Parathyroid adenoma (tissue), 2 donors: ENCODE data around the gene IL1RL1.

Experiments
- H2AFZ ChIP-seq: fragments of 300-600 bp; sonication (generic); one replicate; pipeline ENCODE4 v1.7.0; 2017; ENCODE audit warnings: antibody characterized with exemption, mild to moderate bottlenecking
- H3K27ac ChIP-seq: fragments of 300-600 bp; sonication (generic); one replicate; pipeline ENCODE4 v1.7.0; 2017
- H3K27me3 ChIP-seq: fragments of 300-600 bp; sonication (generic); one replicate; pipeline ENCODE4 v1.7.0; 2017; ENCODE audit warnings: low read length; ENCODE audit not compliant: control insufficient read depth, insufficient read depth
- H3K36me3 ChIP-seq: fragments of 300-600 bp; sonication (generic); one replicate; pipeline ENCODE4 v1.7.0; 2017; ENCODE audit warnings: low read length; ENCODE audit not compliant: control insufficient read depth, insufficient read depth
- H3K4me1 ChIP-seq: fragments of 300-600 bp; sonication (generic); one replicate; pipeline ENCODE4 v1.7.0; 2017; ENCODE audit warnings: control low read depth
- H3K4me2 ChIP-seq: fragments of 300-600 bp; sonication (generic); one replicate; pipeline ENCODE4 v1.7.0; 2017; ENCODE audit warnings: low read length
- H3K4me3 ChIP-seq: fragments of 300-600 bp; sonication (generic); one replicate; pipeline ENCODE4 v1.7.0; 2017; ENCODE audit warnings: low read depth, low read length
- H3K79me2 ChIP-seq: fragments of 300-600 bp; sonication (generic); one replicate; pipeline ENCODE4 v1.7.0; 2017; ENCODE audit warnings: control low read depth
- H3K9ac ChIP-seq: fragments of 300-600 bp; sonication (generic); one replicate; pipeline ENCODE4 v1.7.0; 2017; ENCODE audit warnings: mild to moderate bottlenecking
- H3K9me3 ChIP-seq: fragments of 300-600 bp; sonication (generic); one replicate; pipeline ENCODE4 v1.7.0; 2017; ENCODE audit warnings: low read length; ENCODE audit not compliant: control insufficient read depth
- TF ChIP-seq, protein P1 (sequence below): fragments of 300-600 bp; sonication (generic); IDR thresholded peaks from one replicate; pipeline ENCODE4 v1.7.0; 2017; ENCODE audit warnings: antibody characterized with exemption, mild to moderate bottlenecking
- donor health status: primary hyperparathyroidism.

The IL1RL1 gene

DNA sequence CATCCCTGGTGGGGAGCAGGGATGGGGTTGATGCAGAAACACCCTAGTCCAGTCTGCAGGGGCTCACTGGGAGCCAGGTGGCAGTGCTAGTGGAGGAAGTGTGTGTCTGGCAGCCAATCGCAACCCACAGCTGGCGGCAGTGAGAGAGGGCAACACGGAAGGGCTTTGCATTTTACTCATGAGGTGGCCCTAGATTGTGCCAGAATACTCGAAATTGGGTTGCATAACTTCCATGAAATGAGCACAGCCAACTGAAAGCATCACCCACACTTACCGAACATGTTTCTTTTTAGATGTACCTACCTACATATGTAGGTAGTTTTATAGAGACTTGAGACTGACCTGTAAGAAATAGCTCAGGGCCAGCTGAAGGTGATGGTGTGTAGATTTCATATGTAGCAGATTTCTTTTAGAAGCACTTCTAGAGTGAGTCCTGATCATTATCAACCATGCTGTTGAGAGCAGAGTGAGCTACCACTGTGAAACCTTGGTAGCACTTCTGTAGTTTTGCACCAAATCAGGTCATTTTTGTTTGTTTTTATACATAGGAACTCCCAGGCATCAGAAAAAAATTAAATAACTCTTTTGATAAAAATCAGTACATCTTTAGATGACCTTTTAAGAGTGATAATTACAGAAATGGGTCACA lies 57.2 kb downstream of the IL1RL1 start:
- H3K4me3 ChIP-seq, result no peak overlapping the region
- no peaks in the 10 kb centered on the region for H3K27me3 ChIP-seq
- H3K4me2 ChIP-seq, result no peak overlapping the region
- no peaks in the 10 kb centered on the region for H3K79me2 ChIP-seq
- no peak overlapping the region for H3K27ac ChIP-seq
- TF ChIP-seq, protein P1, sequence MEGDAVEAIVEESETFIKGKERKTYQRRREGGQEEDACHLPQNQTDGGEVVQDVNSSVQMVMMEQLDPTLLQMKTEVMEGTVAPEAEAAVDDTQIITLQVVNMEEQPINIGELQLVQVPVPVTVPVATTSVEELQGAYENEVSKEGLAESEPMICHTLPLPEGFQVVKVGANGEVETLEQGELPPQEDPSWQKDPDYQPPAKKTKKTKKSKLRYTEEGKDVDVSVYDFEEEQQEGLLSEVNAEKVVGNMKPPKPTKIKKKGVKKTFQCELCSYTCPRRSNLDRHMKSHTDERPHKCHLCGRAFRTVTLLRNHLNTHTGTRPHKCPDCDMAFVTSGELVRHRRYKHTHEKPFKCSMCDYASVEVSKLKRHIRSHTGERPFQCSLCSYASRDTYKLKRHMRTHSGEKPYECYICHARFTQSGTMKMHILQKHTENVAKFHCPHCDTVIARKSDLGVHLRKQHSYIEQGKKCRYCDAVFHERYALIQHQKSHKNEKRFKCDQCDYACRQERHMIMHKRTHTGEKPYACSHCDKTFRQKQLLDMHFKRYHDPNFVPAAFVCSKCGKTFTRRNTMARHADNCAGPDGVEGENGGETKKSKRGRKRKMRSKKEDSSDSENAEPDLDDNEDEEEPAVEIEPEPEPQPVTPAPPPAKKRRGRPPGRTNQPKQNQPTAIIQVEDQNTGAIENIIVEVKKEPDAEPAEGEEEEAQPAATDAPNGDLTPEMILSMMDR, result no peak
- H3K9ac ChIP-seq, result no peak overlapping the region
- H2AFZ ChIP-seq, result no peak overlapping the region
- H3K9me3 ChIP-seq, result peaks cover 2% of the 10 kb centered on the region
- no peaks in the 10 kb centered on the region for H3K4me1 ChIP-seq
- no peaks in the 10 kb centered on the region for H3K36me3 ChIP-seq

DNA sequence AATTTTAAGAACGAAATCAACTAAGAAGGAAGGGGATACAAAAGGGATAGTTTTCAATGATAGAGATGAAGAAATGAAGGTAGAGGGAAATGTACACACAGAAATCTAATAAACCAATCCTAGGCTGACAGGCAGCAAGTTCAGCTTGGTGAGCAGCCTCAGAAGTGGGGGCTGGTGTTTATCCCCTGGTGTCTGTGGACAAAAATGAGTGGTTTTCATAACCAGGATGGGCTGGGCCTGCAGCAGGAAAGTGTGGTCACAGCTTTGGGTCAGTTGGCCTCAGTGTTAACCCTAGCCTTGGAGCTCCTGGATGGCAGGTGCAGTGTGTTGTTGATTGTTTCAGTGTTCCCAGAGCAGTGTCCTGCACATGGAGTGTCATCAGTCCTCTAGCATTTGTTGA lies 58.5 kb downstream of the IL1RL1 start:
- TF ChIP-seq, protein P1, result no peak
- H2AFZ ChIP-seq, result no peak overlapping the region
- H3K36me3 ChIP-seq, result no peaks in the 10 kb centered on the region
- H3K9me3 ChIP-seq, result peaks cover 2% of the 10 kb centered on the region
- no peak overlapping the region for H3K9ac ChIP-seq
- H3K79me2 ChIP-seq, result no peaks in the 10 kb centered on the region
- no peaks in the 10 kb centered on the region for H3K27me3 ChIP-seq
- H3K27ac ChIP-seq, result no peak overlapping the region
- H3K4me1 ChIP-seq, result no peaks in the 10 kb centered on the region
- no peak overlapping the region for H3K4me2 ChIP-seq
- no peak overlapping the region for H3K4me3 ChIP-seq

DNA sequence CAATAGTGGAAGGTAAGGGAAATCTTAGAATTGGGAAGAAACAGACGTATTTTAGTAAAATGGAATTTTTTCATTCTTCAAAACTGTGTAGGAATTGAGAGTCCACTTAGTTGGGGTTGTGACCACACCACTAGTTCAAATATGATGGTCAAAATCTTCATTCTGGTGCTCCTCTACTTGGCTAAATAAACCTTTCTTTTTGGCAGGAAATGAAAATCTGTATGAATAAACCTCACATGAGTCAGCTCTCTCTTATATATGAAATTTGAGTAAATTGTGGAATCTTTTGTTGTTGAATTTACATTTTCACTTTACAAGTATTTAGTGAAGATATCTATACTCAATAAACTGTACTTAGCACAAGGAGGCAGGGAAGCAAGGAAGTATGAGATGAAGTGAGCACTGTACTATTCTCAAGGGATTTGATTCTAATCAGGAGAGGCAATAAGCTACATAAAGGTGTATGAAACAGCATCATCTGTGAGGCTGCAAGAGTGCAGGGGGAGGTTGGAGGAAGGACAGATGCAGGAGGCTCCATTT lies 64.8 kb downstream of the IL1RL1 start:
- TF ChIP-seq, protein P1, result no peak
- Histone ChIP-seq H3K9me3 (no peaks in the 10 kb centered on the region), H3K27me3 (no peaks in the 10 kb centered on the region), H3K9ac (no peak overlapping the region), H3K4me1 (no peaks in the 10 kb centered on the region), H3K27ac (no peak overlapping the region), H3K36me3 (no peaks in the 10 kb centered on the region), H3K4me3 (no peak overlapping the region), H3K79me2 (no peaks in the 10 kb centered on the region), H2AFZ (no peak overlapping the region), H3K4me2 (no peak overlapping the region)

DNA sequence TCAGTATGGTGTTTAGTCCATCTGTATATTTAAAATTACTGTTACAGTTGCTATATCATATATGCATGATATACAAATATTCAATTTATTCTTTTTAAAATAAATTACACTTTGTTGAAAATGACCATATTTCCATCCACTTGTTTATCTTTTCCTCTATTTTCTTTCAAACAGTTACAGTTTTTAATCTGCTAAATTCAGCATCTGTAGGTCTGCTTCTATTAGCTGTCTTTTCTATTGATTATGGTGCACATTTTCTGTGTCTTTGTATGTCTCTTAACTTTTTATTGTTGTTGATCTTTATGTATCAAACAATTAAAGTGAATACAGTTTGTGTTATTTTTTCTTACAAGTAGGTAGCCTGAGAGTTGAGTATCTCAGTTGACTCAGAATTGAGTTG lies 72.4 kb downstream of the IL1RL1 start:
- Histone ChIP-seq H3K36me3 (no peaks in the 10 kb centered on the region), H3K4me3 (no peak overlapping the region), H3K79me2 (no peaks in the 10 kb centered on the region), H3K4me1 (no peaks in the 10 kb centered on the region), H3K27me3 (no peaks in the 10 kb centered on the region), H3K27ac (no peak overlapping the region), H3K9me3 (no peaks in the 10 kb centered on the region), H3K9ac (no peak overlapping the region), H3K4me2 (no peak overlapping the region), H2AFZ (no peak overlapping the region)
- TF ChIP-seq, protein P1, result no peak

DNA sequence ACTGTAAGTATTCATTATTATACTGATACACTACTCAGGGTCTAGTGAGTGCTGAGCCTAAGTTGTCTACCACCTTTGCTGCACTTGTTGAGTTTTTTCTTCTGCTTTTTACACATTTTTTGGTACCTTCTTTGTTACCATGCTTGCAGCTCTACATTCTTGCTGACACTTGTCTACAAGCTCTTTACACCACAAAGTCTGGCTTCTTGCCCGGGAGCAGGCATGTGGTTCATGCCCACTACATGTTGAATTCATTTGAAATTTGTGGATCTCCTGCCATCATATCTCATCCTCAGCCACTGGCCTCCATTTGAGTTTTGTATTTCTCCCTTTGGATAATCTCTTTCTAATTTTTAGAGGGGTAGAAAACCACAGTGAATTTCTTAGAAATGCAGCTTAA lies 74.2 kb downstream of the IL1RL1 start:
- H3K27ac ChIP-seq, result no peak overlapping the region
- H3K79me2 ChIP-seq, result no peaks in the 10 kb centered on the region
- H3K4me2 ChIP-seq, result no peak overlapping the region
- no peaks in the 10 kb centered on the region for H3K9me3 ChIP-seq
- H3K36me3 ChIP-seq, result no peaks in the 10 kb centered on the region
- H3K4me3 ChIP-seq, result no peak overlapping the region
- no peak overlapping the region for H2AFZ ChIP-seq
- no peaks in the 10 kb centered on the region for H3K27me3 ChIP-seq
- TF ChIP-seq, protein P1, result no peak
- H3K4me1 ChIP-seq, result no peaks in the 10 kb centered on the region
- H3K9ac ChIP-seq, result no peak overlapping the region
